ENCODE measurements around the gene ULK4. TPM values are rescaled to one million over a fixed set of nuclear protein-coding genes. Genes with fewer than 3 reads are reported as not detected.

Gene ULK4
- total RNA-seq, 4 donors from 2014 or later: 8.4 to 43.8 (median 20.8) TPM

GRCh38 chr3:41297750-41298149, 664.2 kb downstream of the ULK4 start:
- TF ChIP-seq POLR2A (IDR thresholded peaks at IDR 0.05) (no peak), CTCF (IDR thresholded peaks at IDR 0.05) (no peak)
- H3K9me3 ChIP-seq: no peaks in the 10 kb centered on the region
- H3K27ac ChIP-seq: no peak overlapping the region
- no peaks in the 10 kb centered on the region for H3K36me3 ChIP-seq
- H3K4me3 ChIP-seq: no peak overlapping the region
- H3K4me1 ChIP-seq: no peaks in the 10 kb centered on the region
- no peaks in the 10 kb centered on the region for H3K27me3 ChIP-seq
- DNase-seq: no peak

GRCh38 chr3:41296556-41296955, 665.3 kb downstream of the ULK4 start:
- Histone ChIP-seq H3K4me1 (no peaks in the 10 kb centered on the region), H3K27me3 (no peaks in the 10 kb centered on the region), H3K36me3 (no peaks in the 10 kb centered on the region), H3K9me3 (no peaks in the 10 kb centered on the region), H3K27ac (no peak overlapping the region), H3K4me3 (no peak overlapping the region)
- TF ChIP-seq CTCF (IDR thresholded peaks at IDR 0.05) (no peak), POLR2A (IDR thresholded peaks at IDR 0.05) (no peak)
- no peak for DNase-seq

GRCh38 chr3:41295740-41296139, 666.2 kb downstream of the ULK4 start:
- Histone ChIP-seq H3K9me3 (no peaks in the 10 kb centered on the region), H3K4me1 (no peaks in the 10 kb centered on the region), H3K27ac (no peak overlapping the region), H3K4me3 (no peak overlapping the region), H3K36me3 (no peaks in the 10 kb centered on the region), H3K27me3 (no peaks in the 10 kb centered on the region)
- no peak for DNase-seq
- no peak for TF ChIP-seq POLR2A (IDR thresholded peaks at IDR 0.05)
- no peak for TF ChIP-seq CTCF (IDR thresholded peaks at IDR 0.05)

- Histone ChIP-seq H3K4me1 (no peaks in the 10 kb centered on the region), H3K9me3 (no peaks in the 10 kb centered on the region), H3K27ac (no peak overlapping the region), H3K36me3 (no peaks in the 10 kb centered on the region), H3K27me3 (no peaks in the 10 kb centered on the region), H3K4me3 (no peak overlapping the region)
- no peak for DNase-seq
- no peak for TF ChIP-seq POLR2A (IDR thresholded peaks at IDR 0.05)
- no peak for TF ChIP-seq CTCF (IDR thresholded peaks at IDR 0.05)
These were observed 668.7 kb downstream of the ULK4 start for GRCh38 chr3:41293169-41293681.

GRCh38 chr3:41290736-41291135, 671.2 kb downstream of the ULK4 start:
- no peak overlapping the region for H3K4me3 ChIP-seq
- no peak for DNase-seq
- no peaks in the 10 kb centered on the region for H3K27me3 ChIP-seq
- TF ChIP-seq CTCF (IDR thresholded peaks at IDR 0.05) (no peak), POLR2A (IDR thresholded peaks at IDR 0.05) (no peak)
- H3K27ac ChIP-seq: no peak overlapping the region
- H3K36me3 ChIP-seq: no peaks in the 10 kb centered on the region
- H3K9me3 ChIP-seq: no peaks in the 10 kb centered on the region
- no peaks in the 10 kb centered on the region for H3K4me1 ChIP-seq

- no peak for DNase-seq
- H3K27me3 ChIP-seq: no peaks in the 10 kb centered on the region
- no peak overlapping the region for H3K27ac ChIP-seq
- no peak for TF ChIP-seq CTCF (IDR thresholded peaks at IDR 0.05)
- H3K4me1 ChIP-seq: no peaks in the 10 kb centered on the region
- H3K9me3 ChIP-seq: no peaks in the 10 kb centered on the region
- no peaks in the 10 kb centered on the region for H3K36me3 ChIP-seq
- no peak overlapping the region for H3K4me3 ChIP-seq
These were observed 671.6 kb downstream of the ULK4 start for GRCh38 chr3:41290306-41290705.
